Measurements from ENCODE around the gene CRYBB3.

CRYBB3 gene

GRCh38 chr22:25182131-25183110 lies 17.2 kb upstream of the CRYBB3 start:
- ChIA-PET POLR2A (no interaction called here), CTCF (interaction anchor here (1.1 kb wide), 1 partner anchor 9 kb away, joined by 3 read pairs; no protein-coding TSS in a partner anchor)
- Histone ChIP-seq H3K9me3 (ENCODE audit: control extremely low read depth in 1 of 5, control insufficient read depth in 4 of 5, insufficient read depth in 2 of 5, low read depth in 1 of 5, low read length in 4 of 5) (peaks cover 0 to 14% (median 1%) of the 10 kb centered on the region in 5 experiments), H3K36me3 (ENCODE audit: control insufficient read depth in 4 of 4, insufficient read depth in 4 of 4, low read length in 3 of 4) (no peaks in the 10 kb centered on the region), H3K4me3 (ENCODE audit: control insufficient read depth in 1 of 7, extremely low read depth in 1 of 7, insufficient read depth in 4 of 7, low read depth in 2 of 7, low read length in 6 of 7) (no peak overlapping the region), H3K27ac (ENCODE audit: insufficient read depth in 1 of 2, low read depth in 1 of 2, low read length in 2 of 2, poor library complexity in 1 of 2, severe bottlenecking in 2 of 2) (no peak overlapping the region), H3K27me3 (replicated peaks in 2 of 5; ENCODE audit: control insufficient read depth in 4 of 5, insufficient read depth in 5 of 5, low read length in 4 of 5) (no peaks in the 10 kb centered on the region), H3K4me1 (ENCODE audit: control extremely low read depth in 1 of 4, control insufficient read depth in 4 of 4, insufficient read depth in 4 of 4, low read length in 3 of 4) (no peaks in the 10 kb centered on the region)
- DNase-seq: no peak
- WGBS (ENCODE audit: insufficient coverage): 95% methylated on average over 7 of the region's 10 CpGs

GRCh38 chr22:25183949-25184619 lies 15.6 kb upstream of the CRYBB3 start:
- WGBS (ENCODE audit: insufficient coverage): 99% methylated on average over 11 of the region's 12 CpGs
- DNase-seq: no peak
- H3K36me3 ChIP-seq (ENCODE audit: control insufficient read depth in 4 of 4, insufficient read depth in 4 of 4, low read length in 3 of 4): no peaks in the 10 kb centered on the region
- POLR2A ChIA-PET: no interaction called here
- H3K27ac ChIP-seq (ENCODE audit: insufficient read depth in 1 of 2, low read depth in 1 of 2, low read length in 2 of 2, poor library complexity in 1 of 2, severe bottlenecking in 2 of 2): no peak overlapping the region
- CTCF ChIA-PET: interaction anchor here (1.2 to 1.9 kb wide), 2 partner anchors 10 to 11 kb away, joined by 3 to 4 read pairs; no protein-coding TSS in a partner anchor
- no peaks in the 10 kb centered on the region for H3K4me1 ChIP-seq (ENCODE audit: control extremely low read depth in 1 of 4, control insufficient read depth in 4 of 4, insufficient read depth in 4 of 4, low read length in 3 of 4)
- H3K9me3 ChIP-seq (ENCODE audit: control extremely low read depth in 1 of 5, control insufficient read depth in 4 of 5, insufficient read depth in 2 of 5, low read depth in 1 of 5, low read length in 4 of 5): peaks cover 0 to 14% (median 1%) of the 10 kb centered on the region in 5 experiments
- no peak overlapping the region for H3K4me3 ChIP-seq (ENCODE audit: control insufficient read depth in 1 of 7, extremely low read depth in 1 of 7, insufficient read depth in 4 of 7, low read depth in 2 of 7, low read length in 6 of 7)
- H3K27me3 ChIP-seq (replicated peaks in 2 of 5; ENCODE audit: control insufficient read depth in 4 of 5, insufficient read depth in 5 of 5, low read length in 4 of 5): no peaks in the 10 kb centered on the region

- no peak for DNase-seq
- Histone ChIP-seq H3K36me3 (ENCODE audit: control insufficient read depth in 4 of 4, insufficient read depth in 4 of 4, low read length in 3 of 4) (no peaks in the 10 kb centered on the region), H3K9me3 (ENCODE audit: control extremely low read depth in 1 of 5, control insufficient read depth in 4 of 5, insufficient read depth in 2 of 5, low read depth in 1 of 5, low read length in 4 of 5) (peaks cover 0 to 2% (median 0%) of the 10 kb centered on the region in 5 experiments), H3K27me3 (replicated peaks in 2 of 5; ENCODE audit: control insufficient read depth in 4 of 5, insufficient read depth in 5 of 5, low read length in 4 of 5) (no peaks in the 10 kb centered on the region), H3K27ac (ENCODE audit: insufficient read depth in 1 of 2, low read depth in 1 of 2, low read length in 2 of 2, poor library complexity in 1 of 2, severe bottlenecking in 2 of 2) (no peak overlapping the region), H3K4me1 (ENCODE audit: control extremely low read depth in 1 of 4, control insufficient read depth in 4 of 4, insufficient read depth in 4 of 4, low read length in 3 of 4) (no peaks in the 10 kb centered on the region), H3K4me3 (ENCODE audit: control insufficient read depth in 1 of 7, extremely low read depth in 1 of 7, insufficient read depth in 4 of 7, low read depth in 2 of 7, low read length in 6 of 7) (no peak overlapping the region)
- CTCF ChIA-PET: no interaction called here
- 100% methylated on average over 3 of the region's 3 CpGs for WGBS (ENCODE audit: insufficient coverage)
- POLR2A ChIA-PET: no interaction called here
These were observed 13.5 kb upstream of the CRYBB3 start for GRCh38 chr22:25186140-25186539.

GRCh38 chr22:25187469-25187868 lies 12.2 kb upstream of the CRYBB3 start:
- ChIA-PET CTCF (interaction anchor here (0.9 kb wide), 1 partner anchor 14 kb away, joined by 3 read pairs; no protein-coding TSS in a partner anchor), POLR2A (no interaction called here)
- WGBS (ENCODE audit: insufficient coverage): 95% methylated on average over 6 of the region's 6 CpGs
- no peak overlapping the region for H3K27ac ChIP-seq (ENCODE audit: insufficient read depth in 1 of 2, low read depth in 1 of 2, low read length in 2 of 2, poor library complexity in 1 of 2, severe bottlenecking in 2 of 2)
- no peak overlapping the region for H3K4me3 ChIP-seq (ENCODE audit: control insufficient read depth in 1 of 7, extremely low read depth in 1 of 7, insufficient read depth in 4 of 7, low read depth in 2 of 7, low read length in 6 of 7)
- no peaks in the 10 kb centered on the region for H3K4me1 ChIP-seq (ENCODE audit: control extremely low read depth in 1 of 4, control insufficient read depth in 4 of 4, insufficient read depth in 4 of 4, low read length in 3 of 4)
- H3K36me3 ChIP-seq (ENCODE audit: control insufficient read depth in 4 of 4, insufficient read depth in 4 of 4, low read length in 3 of 4): no peaks in the 10 kb centered on the region
- H3K9me3 ChIP-seq (ENCODE audit: control extremely low read depth in 1 of 5, control insufficient read depth in 4 of 5, insufficient read depth in 2 of 5, low read depth in 1 of 5, low read length in 4 of 5): no peaks in the 10 kb centered on the region
- DNase-seq: no peak
- H3K27me3 ChIP-seq (replicated peaks in 2 of 5; ENCODE audit: control insufficient read depth in 4 of 5, insufficient read depth in 5 of 5, low read length in 4 of 5): no peaks in the 10 kb centered on the region

- DNase-seq: no peak
- CTCF ChIA-PET: no interaction called here
These were observed 7.3 kb upstream of the CRYBB3 start for GRCh38 chr22:25192406-25192805.

GRCh38 chr22:25193130-25193529 lies 6.5 kb upstream of the CRYBB3 start:
- Histone ChIP-seq H3K27ac (ENCODE audit: insufficient read depth in 1 of 2, low read depth in 1 of 2, low read length in 2 of 2, poor library complexity in 1 of 2, severe bottlenecking in 2 of 2) (no peak overlapping the region), H3K4me3 (ENCODE audit: control insufficient read depth in 1 of 7, extremely low read depth in 1 of 7, insufficient read depth in 4 of 7, low read depth in 2 of 7, low read length in 6 of 7) (no peak overlapping the region), H3K9me3 (ENCODE audit: control extremely low read depth in 1 of 5, control insufficient read depth in 4 of 5, insufficient read depth in 2 of 5, low read depth in 1 of 5, low read length in 4 of 5) (no peaks in the 10 kb centered on the region), H3K4me1 (ENCODE audit: control extremely low read depth in 1 of 4, control insufficient read depth in 4 of 4, insufficient read depth in 4 of 4, low read length in 3 of 4) (no peaks in the 10 kb centered on the region), H3K27me3 (replicated peaks in 2 of 5; ENCODE audit: control insufficient read depth in 4 of 5, insufficient read depth in 5 of 5, low read length in 4 of 5) (peaks cover 0 to 1% (median 0%) of the 10 kb centered on the region in 5 experiments), H3K36me3 (ENCODE audit: control insufficient read depth in 4 of 4, insufficient read depth in 4 of 4, low read length in 3 of 4) (no peaks in the 10 kb centered on the region)
- DNase-seq: no peak
- 100% methylated on average over 2 of the region's 4 CpGs for WGBS (ENCODE audit: insufficient coverage)
- POLR2A ChIA-PET: no interaction called here
- CTCF ChIA-PET: no interaction called here

More at GRCh38 chr22:25192406-25192805, 7.3 kb upstream of the CRYBB3 start:
- POLR2A ChIA-PET: no interaction called here
- Histone ChIP-seq H3K27me3 (replicated peaks in 2 of 5; ENCODE audit: control insufficient read depth in 4 of 5, insufficient read depth in 5 of 5, low read length in 4 of 5) (peaks cover 0 to 1% (median 0%) of the 10 kb centered on the region in 5 experiments), H3K9me3 (ENCODE audit: control extremely low read depth in 1 of 5, control insufficient read depth in 4 of 5, insufficient read depth in 2 of 5, low read depth in 1 of 5, low read length in 4 of 5) (no peaks in the 10 kb centered on the region), H3K4me3 (ENCODE audit: control insufficient read depth in 1 of 7, extremely low read depth in 1 of 7, insufficient read depth in 4 of 7, low read depth in 2 of 7, low read length in 6 of 7) (no peak overlapping the region), H3K27ac (ENCODE audit: insufficient read depth in 1 of 2, low read depth in 1 of 2, low read length in 2 of 2, poor library complexity in 1 of 2, severe bottlenecking in 2 of 2) (no peak overlapping the region), H3K36me3 (ENCODE audit: control insufficient read depth in 4 of 4, insufficient read depth in 4 of 4, low read length in 3 of 4) (no peaks in the 10 kb centered on the region), H3K4me1 (ENCODE audit: control extremely low read depth in 1 of 4, control insufficient read depth in 4 of 4, insufficient read depth in 4 of 4, low read length in 3 of 4) (no peaks in the 10 kb centered on the region)
- 96% methylated on average over 9 of the region's 12 CpGs for WGBS (ENCODE audit: insufficient coverage)

GRCh38 chr22:25193548-25193947 lies 6.1 kb upstream of the CRYBB3 start:
- H3K27ac ChIP-seq (ENCODE audit: insufficient read depth in 1 of 2, low read depth in 1 of 2, low read length in 2 of 2, poor library complexity in 1 of 2, severe bottlenecking in 2 of 2): no peak overlapping the region
- H3K4me1 ChIP-seq (ENCODE audit: control extremely low read depth in 1 of 4, control insufficient read depth in 4 of 4, insufficient read depth in 4 of 4, low read length in 3 of 4): no peaks in the 10 kb centered on the region
- no CpG with 5 or more reads among the region's 3 CpGs for WGBS (ENCODE audit: insufficient coverage)
- no peaks in the 10 kb centered on the region for H3K36me3 ChIP-seq (ENCODE audit: control insufficient read depth in 4 of 4, insufficient read depth in 4 of 4, low read length in 3 of 4)
- H3K4me3 ChIP-seq (ENCODE audit: control insufficient read depth in 1 of 7, extremely low read depth in 1 of 7, insufficient read depth in 4 of 7, low read depth in 2 of 7, low read length in 6 of 7): no peak overlapping the region
- CTCF ChIA-PET: interaction anchor here (1.0 kb wide), 1 partner anchor 9 kb away, joined by 3 read pairs; no protein-coding TSS in a partner anchor
- H3K27me3 ChIP-seq (replicated peaks in 2 of 5; ENCODE audit: control insufficient read depth in 4 of 5, insufficient read depth in 5 of 5, low read length in 4 of 5): peaks cover 0 to 1% (median 0%) of the 10 kb centered on the region in 5 experiments
- H3K9me3 ChIP-seq (ENCODE audit: control extremely low read depth in 1 of 5, control insufficient read depth in 4 of 5, insufficient read depth in 2 of 5, low read depth in 1 of 5, low read length in 4 of 5): no peaks in the 10 kb centered on the region
- POLR2A ChIA-PET: no interaction called here
- peak in 2 of 3 donors; percentile 15 to 17 for DNase-seq
